Measurements from ENCODE around the gene CACNA1H.

DNA sequence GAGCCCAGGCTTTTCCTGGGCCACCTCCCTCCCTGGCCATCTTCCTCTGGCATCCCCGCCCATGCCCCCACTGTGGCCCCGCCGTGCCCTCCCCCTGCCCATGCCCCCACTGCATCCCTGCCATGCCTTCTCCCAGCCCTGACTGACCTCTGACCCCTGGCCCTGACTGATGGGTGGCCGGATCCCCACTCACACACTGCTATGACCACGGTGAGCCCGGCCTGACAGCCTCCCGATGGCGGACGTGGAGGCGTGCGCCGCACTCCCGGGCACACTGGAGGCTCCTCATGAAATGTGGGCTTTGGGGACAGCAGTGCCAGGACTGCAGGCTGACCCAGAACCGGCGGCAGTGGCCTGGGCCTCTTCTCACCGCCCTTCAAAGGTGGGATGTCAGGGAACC, 46.2 kb upstream of the CACNA1H start:
- TF ChIP-seq, protein P1, sequence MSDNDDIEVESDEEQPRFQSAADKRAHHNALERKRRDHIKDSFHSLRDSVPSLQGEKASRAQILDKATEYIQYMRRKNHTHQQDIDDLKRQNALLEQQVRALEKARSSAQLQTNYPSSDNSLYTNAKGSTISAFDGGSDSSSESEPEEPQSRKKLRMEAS (IDR thresholded peaks at IDR 0.05; ENCODE audit: insufficient read depth, insufficient read length) = no peak
- TF ChIP-seq, protein P2, sequence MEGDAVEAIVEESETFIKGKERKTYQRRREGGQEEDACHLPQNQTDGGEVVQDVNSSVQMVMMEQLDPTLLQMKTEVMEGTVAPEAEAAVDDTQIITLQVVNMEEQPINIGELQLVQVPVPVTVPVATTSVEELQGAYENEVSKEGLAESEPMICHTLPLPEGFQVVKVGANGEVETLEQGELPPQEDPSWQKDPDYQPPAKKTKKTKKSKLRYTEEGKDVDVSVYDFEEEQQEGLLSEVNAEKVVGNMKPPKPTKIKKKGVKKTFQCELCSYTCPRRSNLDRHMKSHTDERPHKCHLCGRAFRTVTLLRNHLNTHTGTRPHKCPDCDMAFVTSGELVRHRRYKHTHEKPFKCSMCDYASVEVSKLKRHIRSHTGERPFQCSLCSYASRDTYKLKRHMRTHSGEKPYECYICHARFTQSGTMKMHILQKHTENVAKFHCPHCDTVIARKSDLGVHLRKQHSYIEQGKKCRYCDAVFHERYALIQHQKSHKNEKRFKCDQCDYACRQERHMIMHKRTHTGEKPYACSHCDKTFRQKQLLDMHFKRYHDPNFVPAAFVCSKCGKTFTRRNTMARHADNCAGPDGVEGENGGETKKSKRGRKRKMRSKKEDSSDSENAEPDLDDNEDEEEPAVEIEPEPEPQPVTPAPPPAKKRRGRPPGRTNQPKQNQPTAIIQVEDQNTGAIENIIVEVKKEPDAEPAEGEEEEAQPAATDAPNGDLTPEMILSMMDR (IDR thresholded peaks at IDR 0.05; ENCODE audit: extremely low read depth in 1 of 2, insufficient read depth in 1 of 2, low read depth in 1 of 2, low read length in 2 of 2) = no peak
- TF ChIP-seq MYC (IDR thresholded peaks at IDR 0.05; ENCODE audit: low read depth, low read length) = no peak
- no peak for TF ChIP-seq EZH2 (IDR thresholded peaks at IDR 0.05; ENCODE audit: borderline replicate concordance, low read depth, low read length, severe bottlenecking)
- TF ChIP-seq POLR2A (IDR thresholded peaks at IDR 0.05; ENCODE audit: low read depth, low read length) = no peak
- no peak for TF ChIP-seq POLR2AphosphoS5 (IDR thresholded peaks at IDR 0.05; ENCODE audit: insufficient read depth, low read depth, low read length)
- TF ChIP-seq FOS (IDR thresholded peaks at IDR 0.05; ENCODE audit: borderline replicate concordance, insufficient read depth, low read length) = no peak
- no peak for TF ChIP-seq GATA2 (IDR thresholded peaks at IDR 0.05; ENCODE audit: insufficient read depth, insufficient read length, low read depth, low read length)
- TF ChIP-seq JUN (IDR thresholded peaks at IDR 0.05; ENCODE audit: borderline replicate concordance, insufficient read depth, insufficient read length, low read depth) = no peak

Measured in endothelial cell of umbilical vein (primary cell).